ENCODE results near the gene DMAC1.

- TF ChIP-seq CTCF (IDR thresholded peaks at IDR 0.05) (no peak), POLR2A (IDR thresholded peaks at IDR 0.05) (no peak)
These were observed 28.8 kb upstream of the DMAC1 start for GRCh38 chr9:7828334-7828733.
